ENCODE data around the gene FOXE3.

FOXE3 gene

DNA sequence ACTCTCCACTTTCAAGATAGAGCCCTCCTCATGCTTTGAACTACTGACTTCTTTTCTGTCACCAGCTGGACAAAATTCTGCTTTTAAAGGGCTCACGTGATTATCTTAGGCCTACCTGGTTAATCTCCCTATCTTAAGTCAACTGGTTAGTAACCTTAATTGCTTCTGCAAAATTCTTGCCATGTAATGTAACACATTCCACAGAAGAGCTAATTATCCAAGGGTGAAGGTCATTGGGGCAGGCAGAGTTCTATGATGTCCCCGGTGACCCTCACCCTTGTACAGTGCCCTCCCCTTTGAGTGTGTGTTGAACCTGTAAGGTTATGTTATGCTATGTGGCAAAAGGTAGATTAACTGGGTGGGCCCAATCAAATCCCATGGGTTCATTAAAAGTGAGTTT is 25.2 kb upstream of the FOXE3 start:
- H3K9me3 ChIP-seq (replicated peaks; ENCODE audit: insufficient read depth, low read length), result no peaks in the 10 kb centered on the region
- H3K36me3 ChIP-seq (replicated peaks; ENCODE audit: insufficient read depth, low read length), result no peaks in the 10 kb centered on the region
- no peaks in the 10 kb centered on the region for H3K9me2 ChIP-seq (replicated peaks; ENCODE audit: insufficient read depth, low read length)
- no peak overlapping the region for H3K9ac ChIP-seq (ENCODE audit: low read length)
- H3K27me3 ChIP-seq (replicated peaks; ENCODE audit: insufficient read depth, low read length), result no peaks in the 10 kb centered on the region
- H3K4me1 ChIP-seq (ENCODE audit: low read length), result no peaks in the 10 kb centered on the region
- no peaks in the 10 kb centered on the region for H3K79me2 ChIP-seq (ENCODE audit: low read length)
- H4K20me1 ChIP-seq (ENCODE audit: insufficient read depth, low read length), result no peaks in the 10 kb centered on the region
- H3K4me2 ChIP-seq (ENCODE audit: low read depth, low read length), result no peak overlapping the region
- DNase-seq, result no peak
- no peak overlapping the region for H3K27ac ChIP-seq (ENCODE audit: low read length)
- H3F3A ChIP-seq (ENCODE audit: insufficient read depth, low read length), result peaks cover 9% of the 10 kb centered on the region; the same call in 1 of the 2 replicates
- TF ChIP-seq EZH2phosphoT487 (IDR thresholded peaks at IDR 0.05; ENCODE audit: low read length) (no peak), EZH2 (optimal IDR thresholded peaks at IDR 0.05; ENCODE audit: low read depth, low read length) (no peak)
- TF ChIP-seq, protein P1, sequence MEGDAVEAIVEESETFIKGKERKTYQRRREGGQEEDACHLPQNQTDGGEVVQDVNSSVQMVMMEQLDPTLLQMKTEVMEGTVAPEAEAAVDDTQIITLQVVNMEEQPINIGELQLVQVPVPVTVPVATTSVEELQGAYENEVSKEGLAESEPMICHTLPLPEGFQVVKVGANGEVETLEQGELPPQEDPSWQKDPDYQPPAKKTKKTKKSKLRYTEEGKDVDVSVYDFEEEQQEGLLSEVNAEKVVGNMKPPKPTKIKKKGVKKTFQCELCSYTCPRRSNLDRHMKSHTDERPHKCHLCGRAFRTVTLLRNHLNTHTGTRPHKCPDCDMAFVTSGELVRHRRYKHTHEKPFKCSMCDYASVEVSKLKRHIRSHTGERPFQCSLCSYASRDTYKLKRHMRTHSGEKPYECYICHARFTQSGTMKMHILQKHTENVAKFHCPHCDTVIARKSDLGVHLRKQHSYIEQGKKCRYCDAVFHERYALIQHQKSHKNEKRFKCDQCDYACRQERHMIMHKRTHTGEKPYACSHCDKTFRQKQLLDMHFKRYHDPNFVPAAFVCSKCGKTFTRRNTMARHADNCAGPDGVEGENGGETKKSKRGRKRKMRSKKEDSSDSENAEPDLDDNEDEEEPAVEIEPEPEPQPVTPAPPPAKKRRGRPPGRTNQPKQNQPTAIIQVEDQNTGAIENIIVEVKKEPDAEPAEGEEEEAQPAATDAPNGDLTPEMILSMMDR (IDR thresholded peaks at IDR 0.05; ENCODE audit: low read length), result no peak
- H2AFZ ChIP-seq (ENCODE audit: low read length), result no peak overlapping the region
- H3K4me3 ChIP-seq (ENCODE audit: low read length), result no peak overlapping the region

DNA sequence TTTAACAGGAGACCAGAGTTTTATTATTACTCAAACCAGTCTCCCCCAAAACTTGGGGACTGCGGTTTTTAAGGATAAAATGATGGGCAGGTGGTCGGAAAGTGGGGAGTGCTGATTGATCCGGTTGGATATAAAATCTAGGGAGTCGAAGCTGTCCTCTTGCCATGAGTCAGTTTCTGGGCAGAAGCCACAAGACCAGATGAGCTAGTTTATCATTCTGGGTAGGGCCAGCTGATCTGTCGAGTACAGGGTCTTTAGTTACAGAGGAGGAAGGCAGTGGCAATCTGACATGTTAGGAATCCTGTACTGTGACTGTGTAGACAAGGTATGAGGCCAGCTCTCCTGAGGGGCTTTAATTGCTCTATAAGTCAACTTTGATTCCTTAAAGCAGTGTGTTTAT is 22.9 kb upstream of the FOXE3 start:
- H3K27me3 ChIP-seq (replicated peaks; ENCODE audit: insufficient read depth, low read length), result no peaks in the 10 kb centered on the region
- no peak overlapping the region for H3K4me3 ChIP-seq (ENCODE audit: low read length)
- H2AFZ ChIP-seq (ENCODE audit: low read length), result no peak overlapping the region
- H3K4me2 ChIP-seq (ENCODE audit: low read depth, low read length), result no peak overlapping the region
- no peak overlapping the region for H3K27ac ChIP-seq (ENCODE audit: low read length)
- no peak overlapping the region for H3K9ac ChIP-seq (ENCODE audit: low read length)
- H3K9me3 ChIP-seq (replicated peaks; ENCODE audit: insufficient read depth, low read length), result no peaks in the 10 kb centered on the region
- H3K4me1 ChIP-seq (ENCODE audit: low read length), result no peaks in the 10 kb centered on the region
- TF ChIP-seq, protein P1 (IDR thresholded peaks at IDR 0.05; ENCODE audit: low read length), result no peak
- TF ChIP-seq EZH2phosphoT487 (IDR thresholded peaks at IDR 0.05; ENCODE audit: low read length), result no peak
- TF ChIP-seq EZH2 (optimal IDR thresholded peaks at IDR 0.05; ENCODE audit: low read depth, low read length), result no peak
- no peak for DNase-seq
- H3K9me2 ChIP-seq (replicated peaks; ENCODE audit: insufficient read depth, low read length), result no peaks in the 10 kb centered on the region
- 0 out of 2 replicates have a peak, but pooled peaks cover under 1% of the 10 kb centered on the region for H3F3A ChIP-seq (ENCODE audit: insufficient read depth, low read length)
- no peaks in the 10 kb centered on the region for H3K79me2 ChIP-seq (ENCODE audit: low read length)
- H3K36me3 ChIP-seq (replicated peaks; ENCODE audit: insufficient read depth, low read length), result no peaks in the 10 kb centered on the region
- H4K20me1 ChIP-seq (ENCODE audit: insufficient read depth, low read length), result no peaks in the 10 kb centered on the region

DNA sequence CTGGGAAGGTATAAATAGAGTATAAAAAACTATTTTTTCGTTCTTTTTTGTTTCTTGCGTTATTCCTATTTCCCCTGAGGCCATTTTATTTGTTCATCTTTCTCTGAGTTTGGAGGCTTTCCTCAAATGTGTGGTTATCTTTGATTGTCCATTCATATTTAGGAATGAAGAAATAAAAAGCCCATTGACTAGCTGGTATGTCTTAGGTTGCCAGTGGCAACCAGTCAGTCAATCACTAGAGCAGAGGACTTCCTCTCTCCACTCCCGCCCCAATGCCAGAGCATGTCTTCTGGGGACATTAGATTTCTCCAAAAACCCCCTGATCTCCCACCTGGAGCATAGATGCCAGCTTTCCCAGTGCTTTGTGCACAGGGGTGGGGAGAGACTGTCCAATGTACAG is 20.7 kb upstream of the FOXE3 start:
- no peak overlapping the region for H3K4me2 ChIP-seq (ENCODE audit: low read depth, low read length)
- no peaks in the 10 kb centered on the region for H3F3A ChIP-seq (ENCODE audit: insufficient read depth, low read length)
- DNase-seq, result no peak
- no peaks in the 10 kb centered on the region for H3K9me2 ChIP-seq (replicated peaks; ENCODE audit: insufficient read depth, low read length)
- H3K9me3 ChIP-seq (replicated peaks; ENCODE audit: insufficient read depth, low read length), result no peaks in the 10 kb centered on the region
- H3K9ac ChIP-seq (ENCODE audit: low read length), result no peak overlapping the region
- TF ChIP-seq EZH2phosphoT487 (IDR thresholded peaks at IDR 0.05; ENCODE audit: low read length), result no peak
- TF ChIP-seq, protein P1 (IDR thresholded peaks at IDR 0.05; ENCODE audit: low read length), result no peak
- no peak for TF ChIP-seq EZH2 (optimal IDR thresholded peaks at IDR 0.05; ENCODE audit: low read depth, low read length)
- no peak overlapping the region for H3K4me3 ChIP-seq (ENCODE audit: low read length)
- H3K4me1 ChIP-seq (ENCODE audit: low read length), result no peaks in the 10 kb centered on the region
- no peak overlapping the region for H3K27ac ChIP-seq (ENCODE audit: low read length)
- no peaks in the 10 kb centered on the region for H3K27me3 ChIP-seq (replicated peaks; ENCODE audit: insufficient read depth, low read length)
- H3K36me3 ChIP-seq (replicated peaks; ENCODE audit: insufficient read depth, low read length), result no peaks in the 10 kb centered on the region
- no peak overlapping the region for H2AFZ ChIP-seq (ENCODE audit: low read length)
- H3K79me2 ChIP-seq (ENCODE audit: low read length), result no peaks in the 10 kb centered on the region
- no peaks in the 10 kb centered on the region for H4K20me1 ChIP-seq (ENCODE audit: insufficient read depth, low read length)
